ENCODE results near the gene NAV3.
"Not testable (repeated sequence)": the region's sequence is repeated elsewhere in the genome, so short reads cannot be mapped to it uniquely, and the experiment has no call there.

The NAV3 gene

DNA sequence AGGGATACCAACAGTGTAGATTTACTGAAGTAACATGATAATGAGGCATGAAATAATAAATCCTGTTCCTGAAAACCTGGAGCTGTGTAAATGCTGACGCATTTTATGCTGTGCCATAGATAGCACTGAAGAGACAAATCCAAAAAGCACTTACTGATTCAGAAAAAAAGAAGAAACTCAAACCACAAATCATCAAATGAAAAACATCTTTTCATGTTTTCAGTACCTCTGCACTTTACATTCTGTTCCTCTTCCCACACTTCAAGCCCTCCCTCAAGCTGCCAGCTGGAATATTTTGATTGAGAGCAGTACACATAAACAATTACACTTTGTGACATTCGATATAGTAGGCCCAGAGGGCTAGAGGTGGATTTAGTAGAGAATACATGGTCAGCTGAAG, 362.3 kb downstream of the NAV3 start:
- no peak for DNase-seq (ENCODE audit: low spot score)

DNA sequence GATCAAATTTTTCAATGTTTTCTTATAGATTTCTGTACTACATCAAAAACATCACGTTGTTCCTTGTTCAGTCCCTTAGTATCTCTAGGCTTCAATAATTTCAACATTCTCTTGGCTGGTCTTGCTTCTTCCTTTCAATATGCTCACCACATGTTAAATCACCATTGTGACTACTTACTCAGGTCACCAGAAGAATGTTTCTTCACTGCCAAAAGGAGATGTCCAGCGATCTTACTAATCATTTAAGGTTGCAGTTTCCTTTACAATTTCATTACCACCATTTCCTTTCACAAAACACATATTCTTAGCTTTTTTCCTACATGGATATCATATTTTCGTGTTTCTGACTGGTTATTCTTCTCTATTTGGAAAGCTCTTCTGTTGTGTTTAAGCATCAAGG, 363.8 kb downstream of the NAV3 start:
- no peak for DNase-seq (ENCODE audit: low spot score)

DNA sequence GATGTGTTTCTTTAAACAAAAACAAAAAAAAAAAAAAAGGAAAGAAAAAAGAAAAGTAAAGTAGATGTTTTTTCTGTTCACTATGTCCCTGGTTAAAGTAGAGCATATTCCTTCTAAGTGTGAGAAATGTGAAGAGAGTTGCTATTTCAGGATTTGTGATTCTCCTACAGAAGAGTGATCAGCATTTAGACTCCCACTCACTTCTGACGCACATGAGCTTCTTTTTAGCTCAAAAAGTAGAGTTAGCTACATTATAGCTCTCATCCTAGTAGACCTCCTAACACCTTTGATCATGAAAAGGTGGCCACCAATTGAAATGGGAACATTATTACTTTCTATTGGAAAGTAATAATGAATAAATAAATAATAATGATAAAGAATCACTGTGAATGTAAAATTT, 368.2 kb downstream of the NAV3 start:
- no peak for DNase-seq (ENCODE audit: low spot score)

DNA sequence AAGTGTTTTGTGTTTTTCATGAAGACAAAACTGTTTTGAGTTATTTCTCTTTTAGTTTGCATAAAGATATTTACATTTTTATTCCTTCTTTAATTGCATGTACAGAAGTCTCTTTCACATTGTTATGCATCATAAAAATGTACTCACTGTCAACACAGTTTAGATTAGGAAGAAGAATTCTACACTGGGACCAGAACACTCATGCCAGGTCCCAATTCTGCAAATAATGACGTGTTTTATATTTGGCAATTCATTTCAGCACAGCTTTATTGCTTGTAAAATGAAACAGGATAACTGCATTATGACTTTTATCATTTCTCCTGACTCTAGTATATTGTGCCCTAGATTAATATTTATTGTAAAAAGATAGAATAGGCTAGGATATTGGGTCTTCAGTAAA, 369.2 kb downstream of the NAV3 start:
- DNase-seq (ENCODE audit: low spot score) = no peak

DNA sequence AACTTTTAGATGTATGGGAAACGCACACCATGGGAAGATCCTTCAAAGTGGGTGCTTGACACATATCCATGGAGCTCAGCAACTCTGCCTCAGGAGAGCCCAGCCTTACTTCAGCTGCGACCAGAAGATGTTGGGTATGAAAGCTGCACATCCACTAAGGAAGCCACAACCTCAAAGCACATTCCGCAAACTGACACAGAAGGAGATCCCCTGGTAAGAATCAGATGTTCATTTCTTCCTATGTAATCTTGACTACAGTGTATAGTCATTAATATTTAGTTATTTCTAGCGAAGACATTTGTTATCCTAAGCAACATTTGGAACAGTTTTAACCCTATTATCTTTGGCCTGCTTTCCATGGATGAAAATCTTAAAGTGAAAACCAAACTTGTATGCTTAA, 374.2 kb downstream of the NAV3 start:
- no peak for DNase-seq (ENCODE audit: low spot score)

DNA sequence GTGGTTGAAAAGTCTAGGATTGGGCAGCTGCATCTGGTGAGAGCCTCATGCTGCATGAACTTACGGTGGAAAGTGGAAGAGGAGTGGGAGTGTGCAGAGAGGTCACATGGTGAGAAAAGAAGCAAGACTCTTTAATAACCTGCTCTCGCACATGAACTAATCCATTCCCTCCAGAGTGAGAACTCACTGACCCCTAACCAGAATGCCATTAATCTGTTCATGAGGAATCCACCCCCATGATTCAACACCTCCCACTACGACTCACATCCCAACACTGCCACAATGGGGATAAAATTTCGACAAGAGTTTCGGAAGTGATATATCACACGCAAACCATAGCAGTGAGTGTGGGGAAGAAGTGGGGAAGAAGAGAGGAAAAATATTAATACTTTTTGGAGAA, 377.4 kb downstream of the NAV3 start:
- no peak for DNase-seq (ENCODE audit: low spot score)

DNA sequence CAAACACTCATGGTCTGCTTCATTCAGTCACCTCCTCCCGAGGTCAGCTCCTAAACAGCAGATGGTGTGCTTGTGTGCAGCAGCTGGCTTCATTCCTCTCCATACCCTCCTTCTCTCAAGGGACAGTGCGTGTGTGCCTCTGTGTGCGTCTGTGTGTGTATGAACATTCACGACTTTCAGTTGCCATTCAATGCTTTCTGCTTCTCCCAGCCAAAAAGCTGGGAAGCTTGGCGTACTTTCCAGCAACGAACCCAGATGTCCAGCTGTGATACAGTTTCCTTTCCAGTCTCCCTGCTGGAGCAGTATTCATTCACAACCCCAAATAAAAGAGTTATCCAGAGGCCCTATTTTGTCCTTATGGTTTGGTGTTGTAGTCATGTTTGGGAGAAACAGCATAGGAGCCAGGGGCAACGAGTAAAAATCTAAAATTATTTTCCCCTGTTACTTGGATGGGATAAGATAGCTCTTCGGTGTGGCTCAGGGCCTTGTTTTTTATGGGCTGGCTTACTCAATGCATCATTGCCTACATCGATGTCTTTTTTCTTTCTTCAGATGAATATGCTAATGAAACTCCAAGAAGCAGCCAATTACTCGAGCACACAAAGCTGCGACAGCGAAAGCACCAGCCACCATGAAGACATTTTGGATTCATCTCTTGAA, 379.3 kb downstream of the NAV3 start:
- no peak for DNase-seq (ENCODE audit: low spot score)

DNA sequence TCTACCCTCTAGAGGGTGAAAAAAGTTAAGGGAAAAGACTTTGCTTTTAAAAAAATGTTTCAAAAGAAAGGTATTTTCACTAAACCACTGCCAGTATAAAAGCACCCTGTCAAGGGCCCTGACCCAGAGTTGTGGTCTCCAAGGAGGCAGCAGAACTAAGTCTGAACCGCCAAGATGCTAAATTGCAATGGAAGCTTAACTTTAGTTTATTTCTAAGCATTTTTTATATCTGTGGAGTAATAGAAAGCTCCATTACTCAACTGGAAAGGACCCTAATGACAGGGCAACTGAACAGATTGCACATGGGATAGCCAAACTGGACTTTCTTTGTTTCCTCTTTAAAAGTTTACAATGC, 379.8 kb downstream of the NAV3 start:
- DNase-seq (ENCODE audit: low spot score) = no peak

DNA sequence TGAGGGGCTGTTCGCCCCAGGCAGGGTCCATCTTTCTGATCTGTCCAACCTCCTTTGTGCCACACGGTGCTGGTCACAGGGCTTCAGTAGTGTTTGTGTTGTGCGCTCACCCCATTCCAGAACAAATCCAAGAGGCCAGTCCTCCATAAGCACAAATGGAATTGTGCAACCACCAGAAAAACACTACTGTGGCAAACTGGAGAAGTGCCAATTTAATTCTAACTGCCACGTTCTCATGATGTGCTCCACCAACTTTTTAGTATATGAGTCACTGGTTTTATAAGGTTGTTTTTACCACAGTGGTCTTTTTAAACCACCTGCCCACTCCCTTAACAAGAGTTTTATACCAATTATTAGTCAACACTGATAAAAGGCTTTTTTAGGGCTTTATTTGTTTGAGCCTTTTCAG, 380.2 kb downstream of the NAV3 start:
- DNase-seq (ENCODE audit: low spot score) = no peak

DNA sequence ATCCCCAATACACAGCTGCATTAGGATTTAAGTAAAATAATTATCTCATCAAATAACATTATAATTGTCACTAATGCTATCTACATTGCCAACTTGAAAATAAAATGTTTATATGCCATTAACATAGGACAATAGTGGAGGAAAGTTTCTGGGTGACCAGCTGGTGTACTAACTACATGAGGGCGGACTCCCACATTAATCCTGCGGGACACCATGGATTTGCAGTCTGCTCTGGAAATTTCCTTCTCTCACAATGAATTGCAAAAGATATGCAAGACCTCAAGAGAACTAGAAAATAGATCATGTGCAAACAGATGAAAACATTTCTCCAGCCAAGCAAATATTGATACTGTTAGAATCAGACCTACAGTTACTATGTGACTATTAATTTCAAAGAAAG, 390.1 kb downstream of the NAV3 start:
- no peak for DNase-seq (ENCODE audit: low spot score)

DNA sequence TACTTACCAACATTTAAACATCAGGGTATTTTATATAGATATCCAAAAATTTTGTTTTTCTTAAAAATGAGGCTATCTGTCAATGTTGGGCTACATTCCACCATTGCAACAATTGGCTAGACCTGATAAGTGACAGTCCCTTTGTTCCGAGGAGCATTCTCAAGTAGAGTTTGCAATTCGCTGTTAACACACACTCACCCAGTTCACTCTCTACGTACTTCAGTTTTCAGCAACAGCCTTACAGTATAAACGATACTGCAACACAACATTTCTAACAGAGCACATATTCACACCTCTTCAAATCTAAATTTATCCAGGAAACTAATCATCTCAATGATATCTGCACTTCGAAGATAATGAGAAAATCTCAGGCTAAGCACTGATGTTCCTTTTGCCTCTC, 393.5 kb downstream of the NAV3 start:
- DNase-seq (ENCODE audit: low spot score) = no peak

DNA sequence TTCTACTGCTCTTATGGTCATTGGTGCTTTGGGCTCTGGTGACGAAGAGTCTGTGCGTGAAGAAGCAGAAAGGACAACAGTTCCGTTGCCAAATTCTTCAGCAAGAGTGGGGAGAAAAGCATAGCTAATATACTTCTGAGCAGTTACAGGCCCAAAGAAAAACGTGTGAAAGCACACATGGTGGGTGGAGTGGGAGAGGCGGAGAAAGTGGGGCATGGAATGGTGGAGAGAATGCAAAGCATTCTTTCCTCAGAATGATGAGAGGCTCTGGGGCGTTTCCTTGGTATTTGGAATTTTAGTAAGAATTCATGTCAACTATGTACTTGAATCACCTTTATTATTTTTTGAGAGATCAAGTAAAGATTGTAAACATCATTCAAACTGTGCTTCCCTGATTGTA, 396.1 kb downstream of the NAV3 start:
- DNase-seq (ENCODE audit: low spot score) = no peak

DNA sequence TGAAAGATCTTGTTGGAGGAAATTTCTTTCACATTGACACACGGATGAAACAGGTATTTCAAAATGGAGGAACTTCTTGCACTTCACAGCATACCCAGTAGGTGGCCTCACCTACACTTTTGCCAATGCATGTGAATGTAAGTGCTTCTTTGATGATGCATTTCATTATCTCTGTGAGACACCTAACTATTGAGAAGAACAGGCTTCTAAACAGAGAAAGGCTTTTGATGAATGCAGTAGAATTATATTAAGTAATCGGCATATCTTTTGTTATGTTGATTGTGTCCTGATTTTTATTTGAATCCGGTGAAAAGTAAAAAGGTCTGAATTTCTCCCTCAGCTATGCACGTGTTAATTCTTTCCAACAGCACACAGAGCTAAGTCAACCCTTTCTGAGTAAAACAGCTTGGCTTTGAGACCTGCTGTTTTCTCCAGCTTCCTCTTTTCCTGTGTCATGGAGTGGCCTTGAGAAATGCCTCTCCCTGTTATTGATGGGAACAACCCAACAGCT, 399.0 kb downstream of the NAV3 start:
- no peak for DNase-seq (ENCODE audit: low spot score)

DNA sequence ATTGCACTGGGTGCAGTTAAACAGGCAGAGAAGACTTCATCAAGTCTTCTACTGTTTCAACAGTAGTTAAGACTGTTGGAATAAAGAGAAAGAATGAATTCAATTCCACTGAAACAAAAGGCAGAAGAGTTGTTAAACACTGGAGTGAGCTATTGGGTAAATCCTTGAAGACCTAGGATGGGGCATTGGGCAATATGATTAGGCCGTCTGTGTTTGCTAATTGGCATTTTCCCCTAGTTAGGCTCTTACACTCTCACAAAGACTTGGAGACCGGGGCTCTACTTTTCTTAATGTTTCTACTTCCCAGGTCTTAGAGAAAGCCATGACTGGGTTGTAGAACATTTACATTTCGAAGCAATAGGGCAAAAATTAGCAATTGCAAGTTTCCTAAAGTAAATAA, 402.1 kb downstream of the NAV3 start:
- no peak for DNase-seq (ENCODE audit: low spot score)

DNA sequence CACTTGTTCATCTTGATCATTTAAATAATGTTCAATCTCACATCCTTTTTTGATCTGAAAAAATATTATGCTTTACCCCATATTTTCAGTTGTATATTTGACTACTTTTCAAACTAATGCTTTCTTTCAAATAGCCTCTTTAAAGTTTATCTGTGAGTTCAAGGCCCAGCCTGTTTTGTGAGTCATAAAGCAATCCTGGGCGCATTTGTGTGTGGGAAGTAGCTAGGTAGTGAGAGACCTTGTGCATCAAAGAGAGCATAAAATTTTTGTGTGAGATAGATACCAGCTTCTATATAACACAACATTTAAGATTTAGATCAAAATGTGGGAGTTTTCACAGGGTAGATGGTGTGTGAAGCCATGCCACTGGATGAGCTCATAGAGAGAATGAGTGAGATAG, 405.6 kb downstream of the NAV3 start:
- no peak for DNase-seq (ENCODE audit: low spot score)

DNA sequence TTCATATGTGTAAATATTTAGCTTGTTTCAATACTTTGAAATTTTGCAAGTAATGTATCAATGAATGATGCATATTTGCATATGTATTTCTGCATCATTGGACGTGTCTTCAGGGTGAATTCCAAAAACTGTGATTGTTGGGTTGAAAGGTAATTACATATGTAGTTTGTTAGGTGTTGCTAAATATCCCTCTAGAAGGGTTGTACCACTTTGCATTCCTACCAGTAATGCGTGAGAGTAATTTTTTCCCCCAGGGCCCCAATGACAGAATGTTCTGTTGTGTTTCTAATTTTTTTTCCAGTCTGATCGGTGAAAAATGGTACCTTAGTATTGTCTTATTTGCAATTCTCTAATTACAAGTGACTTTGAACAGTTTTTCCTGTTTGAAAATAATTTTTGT, 408.9 kb downstream of the NAV3 start:
- DNase-seq (ENCODE audit: low spot score) = no peak

DNA sequence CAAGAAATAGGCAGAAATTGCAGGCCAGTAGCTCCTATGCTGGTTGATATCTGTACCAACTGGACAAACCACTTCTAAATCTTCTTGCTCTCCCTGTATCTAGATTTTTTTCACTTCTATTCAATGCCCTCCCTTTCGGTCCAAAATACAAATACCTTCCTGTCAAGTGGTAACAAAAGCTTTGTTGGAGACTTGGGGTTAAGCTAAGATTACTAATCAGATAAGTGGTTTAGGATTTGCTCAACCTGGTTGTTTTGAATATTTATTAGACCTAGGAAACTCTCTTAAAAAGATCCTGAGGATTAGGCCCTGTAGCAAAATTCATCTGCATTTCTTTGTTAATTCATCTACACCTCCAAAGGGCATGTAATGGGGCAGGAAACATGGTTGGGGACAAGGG, 410.1 kb downstream of the NAV3 start:
- DNase-seq (ENCODE audit: low spot score) = no peak

DNA sequence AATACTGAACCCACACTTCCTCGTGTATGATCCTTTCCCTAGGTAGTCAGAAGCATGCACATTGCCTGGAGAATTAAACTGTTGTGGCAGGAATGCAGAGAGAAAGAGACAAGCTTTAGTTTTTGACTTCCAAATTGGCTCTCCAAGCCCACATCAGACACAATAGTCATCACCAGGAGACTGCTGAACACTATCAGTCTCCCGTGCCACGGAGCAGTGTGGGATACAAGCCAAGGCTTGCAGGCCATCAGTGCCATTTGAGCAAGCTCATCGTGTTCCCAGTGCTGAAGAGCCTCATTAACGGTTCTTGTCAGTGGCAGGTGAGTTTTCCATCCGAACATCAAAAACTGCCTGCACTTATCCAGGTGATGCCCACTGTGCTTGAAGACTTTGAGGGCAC, 410.8 kb downstream of the NAV3 start:
- DNase-seq (ENCODE audit: low spot score) = no peak

DNA sequence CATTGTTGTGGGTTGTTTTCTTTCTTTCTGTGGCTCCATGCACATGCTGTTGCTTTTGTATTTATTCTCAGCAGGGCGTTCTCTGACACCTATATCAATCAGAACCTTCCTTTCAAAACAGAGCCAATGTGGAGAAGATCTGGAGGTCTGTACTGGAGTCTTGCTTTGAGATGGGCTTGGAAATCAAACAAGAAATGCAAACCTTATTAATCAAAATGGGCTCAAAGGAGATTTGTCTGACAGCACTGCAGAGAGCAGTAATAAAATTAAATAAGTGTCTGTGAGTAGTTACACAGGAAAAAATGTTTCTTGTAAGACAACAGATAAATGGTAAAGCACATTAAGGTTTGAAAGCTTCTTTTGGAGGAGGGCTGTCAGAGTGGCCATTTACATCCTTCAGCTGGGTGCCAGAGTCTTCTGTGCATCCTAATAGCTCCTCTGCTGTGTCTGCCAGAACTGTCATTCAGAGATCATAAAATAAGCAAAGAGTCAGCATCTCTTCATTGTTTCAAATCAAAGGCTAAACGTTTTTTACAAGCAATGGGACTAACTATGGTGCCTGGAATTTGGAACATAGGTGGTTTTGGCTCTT, 414.3 kb downstream of the NAV3 start:
- DNase-seq (ENCODE audit: low spot score) = no peak

DNA sequence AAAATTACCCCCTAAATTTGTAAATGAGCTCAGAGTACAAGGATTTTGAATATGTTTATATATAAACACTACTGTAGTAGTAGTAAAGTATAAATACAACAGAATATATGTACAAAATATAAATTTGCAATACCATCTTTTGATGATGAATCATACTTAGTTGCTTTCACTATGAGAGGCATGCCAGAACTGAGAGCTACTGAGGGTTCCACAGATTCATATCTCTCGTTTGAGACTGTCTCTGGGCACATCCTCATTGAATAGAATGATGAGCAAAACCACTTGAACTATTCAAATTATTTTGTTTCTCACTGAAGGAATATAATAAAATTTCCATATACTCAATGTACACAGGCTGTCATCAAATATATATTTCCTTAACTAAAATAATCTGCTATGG, 417.6 kb downstream of the NAV3 start:
- DNase-seq (ENCODE audit: low spot score) = no peak

DNA sequence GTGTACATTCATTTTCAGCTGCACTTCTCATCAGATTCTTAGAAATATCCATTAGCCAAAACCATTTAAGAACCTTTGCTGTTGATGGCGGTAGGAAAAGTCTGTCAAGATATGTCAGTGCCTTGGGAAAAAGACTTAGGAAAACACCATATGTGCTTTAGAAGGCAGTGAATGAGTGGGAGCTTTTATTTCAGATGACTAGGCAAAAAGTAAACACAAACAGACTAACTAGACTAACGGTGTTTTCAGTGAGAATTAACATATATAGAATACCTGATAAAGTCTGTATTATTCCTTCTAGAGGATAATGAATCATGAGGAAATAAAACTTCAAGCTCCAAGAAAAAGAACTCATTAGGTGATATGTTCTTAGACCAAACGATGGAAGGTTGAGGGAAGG, 418.9 kb downstream of the NAV3 start:
- DNase-seq (ENCODE audit: low spot score) = no peak

DNA sequence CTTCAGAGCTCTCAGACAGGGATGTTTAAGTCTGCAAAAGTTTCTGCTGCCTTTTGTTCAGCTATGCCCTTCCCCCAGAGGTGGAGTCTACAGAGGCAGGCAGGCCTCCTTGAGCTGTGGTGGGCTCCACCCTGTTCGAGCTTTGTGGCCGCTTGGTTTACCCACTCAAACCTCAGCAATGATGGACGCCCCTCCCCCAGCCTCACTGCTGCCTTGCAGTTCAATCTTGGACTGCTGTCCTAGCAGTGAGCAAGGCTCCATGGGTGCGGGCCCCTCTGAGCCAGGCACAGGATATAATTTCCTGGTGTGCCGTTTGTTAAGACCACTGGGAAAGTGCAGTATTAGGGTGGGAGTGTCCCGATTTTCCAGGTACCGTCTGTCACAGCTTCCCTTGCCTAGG, 427.0 kb downstream of the NAV3 start:
- not testable (repeated sequence) for DNase-seq (ENCODE audit: low spot score)

DNA sequence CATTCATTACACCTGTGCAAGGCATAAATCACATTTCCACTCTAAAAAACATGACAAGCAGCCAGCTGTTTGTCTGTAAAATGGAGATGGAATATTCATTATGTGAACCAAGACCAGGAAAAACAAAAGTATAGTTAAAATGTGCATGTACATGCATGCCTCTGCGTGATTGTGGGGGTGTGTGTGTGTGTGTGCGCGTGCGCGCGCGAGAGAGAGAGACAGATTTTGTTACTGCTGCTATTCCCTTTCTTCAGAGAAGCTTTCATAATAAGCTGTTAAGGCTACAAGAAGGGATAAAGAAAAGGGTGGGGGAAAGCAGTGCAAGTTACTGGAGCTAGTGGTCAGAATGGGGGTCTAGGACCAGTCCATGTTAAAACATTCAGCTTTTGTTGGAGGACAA, 430.3 kb downstream of the NAV3 start:
- no peak for DNase-seq (ENCODE audit: low spot score)

DNA sequence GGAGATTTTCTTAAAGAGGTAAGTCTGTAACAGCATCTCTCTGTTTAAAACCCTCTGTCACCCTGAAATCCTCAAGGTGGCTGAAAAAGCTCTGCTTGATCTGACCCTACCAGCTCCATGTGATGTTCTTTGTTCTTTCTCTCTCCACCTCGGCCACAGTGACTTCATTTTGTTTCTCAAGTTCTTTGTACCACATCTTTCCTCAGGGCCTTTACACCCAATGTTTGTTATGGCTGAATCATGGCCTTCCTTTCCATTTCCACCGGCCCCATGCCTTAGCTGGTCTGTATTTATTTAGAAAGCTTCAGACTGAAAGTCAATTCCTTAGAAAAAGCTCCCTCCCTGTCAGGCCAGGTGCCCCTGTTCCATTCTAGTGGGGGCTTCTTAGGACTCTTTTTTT, 431.2 kb downstream of the NAV3 start:
- DNase-seq (ENCODE audit: low spot score) = no peak
